CD4-positive, alpha-beta memory T cell (primary cell): ENCODE measurements around the gene ENHO. TPM values are rescaled to one million over a fixed set of nuclear protein-coding genes. Genes with fewer than 3 reads are reported as not detected.

Experiments used
- CTCF ChIA-PET: fragments of 350-600 bp; sonication (Branson Sonifier 250); formaldehyde crosslinking; loops from one replicate; lab custom pipeline; 2021; ENCODE audit warnings: inconsistent platforms; ENCODE audit not compliant: partially characterized antibody; lab: Charles Lee
- POLR2A ChIA-PET: fragments of 350-600 bp; sonication (Branson Sonifier 250); formaldehyde crosslinking; loops from one replicate; lab custom pipeline; 2021; ENCODE audit not compliant: partially characterized antibody; lab: Charles Lee
- DNase-seq, 5 donors: peaks; one replicate each; pipeline versions ENCODE4 v3.0.0 to v3.0.0-alpha.2; 2020 to 2022; ENCODE audit warnings: mixed read lengths in 1 of 5
- H3K27ac ChIP-seq: one replicate; pipeline ENCODE4 v1.7.0; 2013; ENCODE audit warnings: low read depth, low read length
- H3K27me3 ChIP-seq: 2 replicates; pipeline ENCODE4 v1.7.0; 2013; ENCODE audit warnings: mild to moderate bottlenecking, low read length, moderate library complexity; ENCODE audit not compliant: insufficient read depth
- H3K36me3 ChIP-seq: 2 replicates; pipeline ENCODE4 v1.7.0; 2013; ENCODE audit warnings: mild to moderate bottlenecking, low read length, moderate library complexity; ENCODE audit not compliant: insufficient read depth
- H3K4me1 ChIP-seq: 2 replicates; pipeline ENCODE4 v1.7.0; 2013; ENCODE audit warnings: mild to moderate bottlenecking, low read length, moderate library complexity; ENCODE audit not compliant: insufficient read depth
- H3K4me3 ChIP-seq, 2 donors: one replicate each; pipeline ENCODE4 v1.7.0; 2013; ENCODE audit warnings: low read length in 2 of 2, mild to moderate bottlenecking in 1 of 2
- H3K9me3 ChIP-seq, 2 donors: one replicate each; pipeline ENCODE4 v1.7.0; 2013; ENCODE audit warnings: low read length in 2 of 2, control low read depth in 1 of 2; ENCODE audit not compliant: control insufficient read depth in 1 of 2
- H3K27ac Mint-ChIP-seq, 7 donors: one replicate each; pipeline ENCODE4 v1.8.0; 2020 to 2021; ENCODE audit warnings: mixed read lengths in 7 of 7, mild to moderate bottlenecking in 6 of 7, inconsistent platforms in 3 of 7, moderate library complexity in 3 of 7
- H3K27me3 Mint-ChIP-seq, 2 donors: one replicate each; pipeline ENCODE4 v1.8.0; 2020 to 2021; ENCODE audit warnings: mixed read lengths in 2 of 2
- H3K36me3 Mint-ChIP-seq, 2 donors: one replicate each; pipeline ENCODE4 v1.8.0; 2020 to 2021; ENCODE audit warnings: mixed read lengths in 2 of 2, inconsistent platforms in 1 of 2, mild to moderate bottlenecking in 1 of 2
- H3K4me1 Mint-ChIP-seq, 4 donors: one replicate each; pipeline ENCODE4 v1.8.0; 2020 to 2021; ENCODE audit warnings: mixed read lengths in 4 of 4, mild to moderate bottlenecking in 1 of 4
- H3K4me3 Mint-ChIP-seq, 8 donors: one replicate each; pipeline ENCODE4 v1.8.0; 2020 to 2021; ENCODE audit warnings: mixed read lengths in 8 of 8, mild to moderate bottlenecking in 7 of 8, moderate library complexity in 6 of 8, inconsistent platforms in 3 of 8
- H3K9me3 Mint-ChIP-seq, 8 donors: one replicate each; pipeline ENCODE4 v1.8.0; 2020 to 2021; ENCODE audit warnings: mixed read lengths in 8 of 8, mild to moderate bottlenecking in 5 of 8, inconsistent platforms in 3 of 8, moderate library complexity in 1 of 8
- intact Hi-C: fragments of 100-400 bp; cut with micrococcal nuclease; formaldehyde crosslinking; loops from one replicate; pipeline ENCODE4 v1.15.1; 2023
- polyA plus RNA-seq, 2 donors: library from polyadenylated mRNA; unstranded; fragments of 300-500 nt; fragmentation: Illumina TruSeq; gene quantifications; one replicate each; pipeline ENCODE4 v1.2.3, GENCODE V29; 2021
- total RNA-seq, 2 experiments: library from RNA; stranded (reverse); gene quantifications; one replicate each; pipeline ENCODE4 v1.2.3, GENCODE V29; 2021

The ENHO gene
- total and polyA plus RNA-seq, 4 experiments from 2014 or later, result 0.47 TPM; not detected in 3

DNA sequence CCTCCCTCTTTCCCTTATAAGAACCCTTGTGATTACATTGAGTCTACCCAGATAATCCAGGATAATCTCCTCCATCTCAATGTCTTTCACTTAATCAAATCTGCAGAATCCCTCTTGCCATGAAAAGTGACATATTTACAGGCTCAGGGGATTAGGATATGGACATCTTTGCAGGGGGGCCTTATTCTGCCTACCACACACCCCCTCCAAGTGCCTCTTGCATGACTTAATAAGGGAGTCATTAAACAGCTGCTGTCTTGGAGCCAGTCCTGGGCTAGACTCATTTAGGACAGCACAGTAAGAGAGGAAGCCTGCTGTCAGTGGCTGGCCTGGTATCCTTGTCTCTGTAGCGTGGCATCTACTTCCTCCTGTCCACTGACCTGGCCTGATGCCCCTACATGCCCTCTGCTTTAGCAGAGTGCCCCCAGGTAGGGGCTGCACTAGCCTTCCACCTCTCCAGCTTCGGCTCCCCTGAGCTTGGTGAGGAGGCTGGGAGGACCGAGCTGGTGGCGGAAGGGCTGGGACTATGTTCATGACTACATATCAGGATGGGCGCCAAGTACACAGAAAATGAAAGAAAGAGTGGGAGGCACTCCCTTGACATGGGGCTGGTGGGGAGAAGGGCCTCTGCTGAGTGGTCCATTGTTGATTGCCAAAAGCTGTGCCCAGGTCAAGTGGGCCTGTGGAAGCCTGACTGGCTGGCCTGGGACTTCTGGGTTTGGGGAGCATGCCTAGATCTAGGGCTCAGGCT is 17.2 kb downstream of the ENHO start:
- no peak overlapping the region for H3K4me3 ChIP-seq
- peaks cover 0 to 1% (median under 1%) of the 10 kb centered on the region in 4 donors for H3K4me1 Mint-ChIP-seq
- no peaks in the 10 kb centered on the region for H3K36me3 Mint-ChIP-seq
- ChIA-PET POLR2A (no interaction called here), CTCF (interaction anchor here (1.1 to 1.6 kb wide), 2 partner anchors 100 to 127 kb away, joined by 3 to 4 read pairs; no protein-coding TSS in a partner anchor)
- intact Hi-C loops, result no loop called here
- no peaks in the 10 kb centered on the region for H3K4me1 ChIP-seq
- no peaks in the 10 kb centered on the region for H3K9me3 ChIP-seq
- H3K27me3 Mint-ChIP-seq, result peaks cover 0 to 2% of the 10 kb centered on the region in 2 donors
- H3K36me3 ChIP-seq, result no peaks in the 10 kb centered on the region
- DNase-seq, result no peak
- H3K27ac ChIP-seq, result no peak overlapping the region
- no peak overlapping the region for H3K27ac Mint-ChIP-seq
- H3K27me3 ChIP-seq, result no peaks in the 10 kb centered on the region
- H3K4me3 Mint-ChIP-seq, result no peak overlapping the region
- no peaks in the 10 kb centered on the region for H3K9me3 Mint-ChIP-seq

- Mint-ChIP-seq H3K27ac (no peak overlapping the region), H3K4me3 (no peak overlapping the region), H3K4me1 (peaks cover 0 to 3% (median 1%) of the 10 kb centered on the region in 4 donors), H3K36me3 (no peaks in the 10 kb centered on the region), H3K27me3 (peaks cover 3 to 4% of the 10 kb centered on the region in 2 donors), H3K9me3 (no peaks in the 10 kb centered on the region)
- H3K4me1 ChIP-seq, result no peaks in the 10 kb centered on the region
- H3K27me3 ChIP-seq, result no peaks in the 10 kb centered on the region
- H3K27ac ChIP-seq, result no peak overlapping the region
- no peaks in the 10 kb centered on the region for H3K36me3 ChIP-seq
- POLR2A ChIA-PET, result no interaction called here
- H3K4me3 ChIP-seq, result no peak overlapping the region
- no peaks in the 10 kb centered on the region for H3K9me3 ChIP-seq
- no peak for DNase-seq
- CTCF ChIA-PET, result interaction anchor here (0.7 to 5.3 kb wide), 9 partner anchors 13 to 171 kb away, joined by 3 to 105 read pairs (median 4); no protein-coding TSS in a partner anchor
- intact Hi-C loops, result no loop called here
Measured at GRCh38 chr9:34503406-34503805, 19.4 kb downstream of the ENHO start.

DNA sequence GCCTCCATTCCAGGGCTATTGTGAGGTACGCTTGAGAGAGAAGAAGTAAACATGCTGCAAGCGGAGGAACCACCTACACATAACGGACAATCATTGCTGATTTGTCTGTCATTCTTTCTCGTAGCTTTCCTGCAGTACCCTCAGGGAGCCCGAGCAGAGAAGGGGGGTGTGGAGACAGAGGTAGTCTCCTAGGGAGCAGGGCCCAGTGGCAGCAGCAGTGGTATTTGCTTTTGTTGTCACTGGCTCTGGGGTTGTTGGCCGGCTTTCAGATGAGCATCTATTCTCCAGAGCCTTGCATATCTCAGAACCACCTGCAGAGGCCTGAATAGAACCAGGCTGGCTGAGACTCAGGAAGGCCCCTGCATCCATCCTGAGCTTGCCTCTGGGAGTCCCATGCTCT is 19.9 kb downstream of the ENHO start:
- no peak overlapping the region for H3K27ac ChIP-seq
- Mint-ChIP-seq H3K4me1 (peaks cover 0 to 3% (median 1%) of the 10 kb centered on the region in 4 donors), H3K36me3 (no peaks in the 10 kb centered on the region), H3K9me3 (no peaks in the 10 kb centered on the region), H3K4me3 (no peak overlapping the region), H3K27me3 (peaks cover 3 to 4% of the 10 kb centered on the region in 2 donors), H3K27ac (no peak overlapping the region)
- no peak for DNase-seq
- CTCF ChIA-PET, result interaction anchor here (1.0 to 5.3 kb wide), 8 partner anchors 39 to 171 kb away, joined by 3 to 105 read pairs (median 8); no protein-coding TSS in a partner anchor
- no peak overlapping the region for H3K4me3 ChIP-seq
- no peaks in the 10 kb centered on the region for H3K36me3 ChIP-seq
- POLR2A ChIA-PET, result no interaction called here
- intact Hi-C loops, result no loop called here
- no peaks in the 10 kb centered on the region for H3K9me3 ChIP-seq
- H3K4me1 ChIP-seq, result no peaks in the 10 kb centered on the region
- no peaks in the 10 kb centered on the region for H3K27me3 ChIP-seq

GRCh38 chr9:34502471-34502870 is 20.3 kb downstream of the ENHO start:
- intact Hi-C loops, result no loop called here
- H3K4me3 ChIP-seq, result no peak overlapping the region
- Mint-ChIP-seq H3K36me3 (no peaks in the 10 kb centered on the region), H3K4me3 (no peak overlapping the region), H3K9me3 (no peaks in the 10 kb centered on the region), H3K27ac (no peak overlapping the region), H3K27me3 (peaks cover 3 to 5% of the 10 kb centered on the region in 2 donors), H3K4me1 (peaks cover 0 to 3% (median 1%) of the 10 kb centered on the region in 4 donors)
- POLR2A ChIA-PET, result no interaction called here
- H3K27me3 ChIP-seq, result no peaks in the 10 kb centered on the region
- no peak for DNase-seq
- CTCF ChIA-PET, result interaction anchor here (1.2 to 6.4 kb wide), 12 partner anchors 12 to 170 kb away, joined by 3 to 105 read pairs (median 6); no protein-coding TSS in a partner anchor
- no peaks in the 10 kb centered on the region for H3K9me3 ChIP-seq
- H3K4me1 ChIP-seq, result no peaks in the 10 kb centered on the region
- H3K36me3 ChIP-seq, result no peaks in the 10 kb centered on the region
- H3K27ac ChIP-seq, result no peak overlapping the region

- no peaks in the 10 kb centered on the region for H3K36me3 Mint-ChIP-seq
- intact Hi-C loops, result no loop called here
- Histone ChIP-seq H3K27ac (no peak overlapping the region), H3K36me3 (no peaks in the 10 kb centered on the region), H3K4me1 (no peaks in the 10 kb centered on the region), H3K4me3 (no peak overlapping the region), H3K9me3 (no peaks in the 10 kb centered on the region), H3K27me3 (no peaks in the 10 kb centered on the region)
- no peak overlapping the region for H3K4me3 Mint-ChIP-seq
- ChIA-PET POLR2A (no interaction called here), CTCF (interaction anchor here (0.8 to 6.4 kb wide), 19 partner anchors 12 to 170 kb away, joined by 3 to 105 read pairs (median 5); no protein-coding TSS in a partner anchor)
- DNase-seq, result no peak
- peaks cover 0 to 3% (median 1%) of the 10 kb centered on the region in 4 donors for H3K4me1 Mint-ChIP-seq
- no peak overlapping the region for H3K27ac Mint-ChIP-seq
- H3K9me3 Mint-ChIP-seq, result no peaks in the 10 kb centered on the region
- peaks cover 3 to 8% of the 10 kb centered on the region in 2 donors for H3K27me3 Mint-ChIP-seq
Measured at GRCh38 chr9:34501889-34502425, 20.8 kb downstream of the ENHO start.

GRCh38 chr9:34501372-34501771 is 21.4 kb downstream of the ENHO start:
- intact Hi-C loops, result no loop called here
- H3K4me3 Mint-ChIP-seq, result no peak overlapping the region
- CTCF ChIA-PET, result interaction anchor here (0.8 to 6.4 kb wide), 21 partner anchors 12 to 169 kb away, joined by 3 to 105 read pairs (median 5); no protein-coding TSS in a partner anchor
- Histone ChIP-seq H3K9me3 (no peaks in the 10 kb centered on the region), H3K4me3 (no peak overlapping the region), H3K27me3 (no peaks in the 10 kb centered on the region), H3K27ac (no peak overlapping the region), H3K4me1 (no peaks in the 10 kb centered on the region), H3K36me3 (no peaks in the 10 kb centered on the region)
- POLR2A ChIA-PET, result no interaction called here
- peaks cover 0 to 3% (median 1%) of the 10 kb centered on the region in 4 donors for H3K4me1 Mint-ChIP-seq
- H3K27ac Mint-ChIP-seq, result no peak overlapping the region
- peaks cover 3 to 8% of the 10 kb centered on the region in 2 donors for H3K27me3 Mint-ChIP-seq
- no peaks in the 10 kb centered on the region for H3K9me3 Mint-ChIP-seq
- no peaks in the 10 kb centered on the region for H3K36me3 Mint-ChIP-seq
- no peak for DNase-seq

GRCh38 chr9:34500623-34501267 is 22.0 kb downstream of the ENHO start:
- Mint-ChIP-seq H3K4me3 (no peak overlapping the region), H3K36me3 (no peaks in the 10 kb centered on the region), H3K27ac (no peak overlapping the region), H3K4me1 (peaks cover 0 to 3% (median 1%) of the 10 kb centered on the region in 4 donors), H3K27me3 (peaks cover 3 to 10% of the 10 kb centered on the region in 2 donors), H3K9me3 (no peaks in the 10 kb centered on the region)
- intact Hi-C loops, result loop anchor here (1.0 kb wide), 4 partner anchors 63 to 134 kb away; no protein-coding TSS in a partner anchor
- DNase-seq, result peak; percentile 54 to 69 (median 62)
- H3K4me1 ChIP-seq, result no peaks in the 10 kb centered on the region
- no peak overlapping the region for H3K4me3 ChIP-seq
- POLR2A ChIA-PET, result no interaction called here
- CTCF ChIA-PET, result interaction anchor here (0.8 to 6.4 kb wide), 26 partner anchors 11 to 169 kb away, joined by 3 to 105 read pairs (median 5); partner anchors contain the start of genes DNAI1, ENHO and FAM219A
- no peaks in the 10 kb centered on the region for H3K27me3 ChIP-seq
- H3K36me3 ChIP-seq, result no peaks in the 10 kb centered on the region
- H3K27ac ChIP-seq, result no peak overlapping the region
- no peaks in the 10 kb centered on the region for H3K9me3 ChIP-seq
